Cerebellar nuclear complex (tissue), 1 donor: ENCODE measurements around the gene ACYP2.
"Not testable (repeated sequence)": the region's sequence is repeated elsewhere in the genome, so short reads cannot be mapped to it uniquely, and the experiment has no call there.

Source experiments
- DNase-seq, 2 experiments: peaks; one replicate each; lab custom pipeline; 2025; lab: John Stamatoyannopoulos, UW

Gene ACYP2

DNA sequence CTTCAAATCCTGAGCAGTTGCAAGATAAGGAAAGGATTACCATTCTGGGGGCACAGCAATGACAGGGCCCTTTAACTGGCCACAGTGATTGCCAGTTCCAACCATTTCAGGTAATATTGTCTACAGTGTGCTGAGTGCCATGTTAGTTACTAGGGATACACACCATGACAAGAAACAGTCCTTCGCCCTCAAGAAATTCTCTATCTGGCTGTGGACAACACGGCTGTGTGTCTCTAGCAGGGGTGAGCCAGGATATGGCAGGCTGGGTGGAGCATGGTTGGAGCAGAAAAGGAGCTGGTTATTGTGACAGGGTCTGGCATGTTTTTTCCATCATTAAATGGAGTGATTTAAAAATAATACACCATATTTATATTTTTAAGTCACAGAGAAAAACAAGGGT lies 109.6 kb downstream of the ACYP2 start:
- no peak for DNase-seq

DNA sequence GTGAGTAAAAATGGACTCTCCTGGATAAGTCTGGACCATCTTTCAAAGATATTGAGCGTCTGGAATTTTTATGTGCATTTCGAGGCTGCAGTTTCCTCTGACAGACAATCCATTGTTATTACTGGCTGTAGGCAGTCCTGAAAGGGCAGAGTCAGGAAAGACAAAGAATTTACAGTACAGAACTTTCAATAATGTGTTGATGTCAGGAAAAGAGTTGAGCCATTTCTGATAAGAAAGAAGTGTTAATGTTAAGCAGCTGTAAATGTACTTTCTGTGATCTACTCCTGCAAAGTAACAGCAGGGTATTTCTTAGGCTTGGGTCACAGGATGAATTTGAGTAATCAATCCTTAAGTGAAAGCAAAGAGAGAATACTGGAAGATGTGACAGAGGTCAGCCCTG lies 110.8 kb downstream of the ACYP2 start:
- DNase-seq, result no peak

DNA sequence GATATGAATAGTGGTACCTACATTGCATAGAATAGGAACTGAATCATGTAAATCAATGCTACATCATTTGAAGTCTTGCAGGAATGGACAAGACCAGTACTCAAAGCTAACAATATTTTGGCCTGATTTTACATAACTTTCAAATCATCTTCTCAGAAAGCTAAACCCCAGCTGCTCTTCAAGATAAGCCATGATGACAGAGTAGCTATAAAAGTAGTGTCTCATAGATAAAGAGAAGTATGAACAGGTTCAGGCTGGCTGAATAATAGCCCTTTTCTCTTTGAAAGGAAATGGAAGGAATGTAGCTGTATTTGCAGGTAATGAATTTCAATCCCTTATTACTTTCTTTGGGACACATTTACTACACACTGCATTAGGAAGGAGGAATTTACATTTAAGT lies 112.4 kb downstream of the ACYP2 start:
- no peak for DNase-seq

DNA sequence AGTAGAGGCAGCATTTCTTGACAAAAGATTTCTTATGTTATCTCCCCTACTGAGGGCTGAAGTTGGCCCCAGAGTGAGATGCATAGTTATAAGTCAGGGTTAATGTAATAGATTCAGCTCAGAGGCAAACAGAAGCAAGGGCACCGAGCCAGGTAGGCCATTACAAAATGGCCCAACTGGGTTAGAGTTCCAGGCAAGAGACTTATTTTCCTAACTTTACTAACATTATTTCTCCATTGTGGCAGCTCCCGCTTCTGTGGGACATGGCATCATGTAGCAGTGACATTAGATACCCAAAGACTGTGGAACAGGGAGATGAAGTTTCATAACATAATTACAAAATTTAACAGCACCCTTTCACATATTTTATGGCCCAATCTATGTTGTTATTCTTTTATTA lies 113.5 kb downstream of the ACYP2 start:
- DNase-seq, result no peak

DNA sequence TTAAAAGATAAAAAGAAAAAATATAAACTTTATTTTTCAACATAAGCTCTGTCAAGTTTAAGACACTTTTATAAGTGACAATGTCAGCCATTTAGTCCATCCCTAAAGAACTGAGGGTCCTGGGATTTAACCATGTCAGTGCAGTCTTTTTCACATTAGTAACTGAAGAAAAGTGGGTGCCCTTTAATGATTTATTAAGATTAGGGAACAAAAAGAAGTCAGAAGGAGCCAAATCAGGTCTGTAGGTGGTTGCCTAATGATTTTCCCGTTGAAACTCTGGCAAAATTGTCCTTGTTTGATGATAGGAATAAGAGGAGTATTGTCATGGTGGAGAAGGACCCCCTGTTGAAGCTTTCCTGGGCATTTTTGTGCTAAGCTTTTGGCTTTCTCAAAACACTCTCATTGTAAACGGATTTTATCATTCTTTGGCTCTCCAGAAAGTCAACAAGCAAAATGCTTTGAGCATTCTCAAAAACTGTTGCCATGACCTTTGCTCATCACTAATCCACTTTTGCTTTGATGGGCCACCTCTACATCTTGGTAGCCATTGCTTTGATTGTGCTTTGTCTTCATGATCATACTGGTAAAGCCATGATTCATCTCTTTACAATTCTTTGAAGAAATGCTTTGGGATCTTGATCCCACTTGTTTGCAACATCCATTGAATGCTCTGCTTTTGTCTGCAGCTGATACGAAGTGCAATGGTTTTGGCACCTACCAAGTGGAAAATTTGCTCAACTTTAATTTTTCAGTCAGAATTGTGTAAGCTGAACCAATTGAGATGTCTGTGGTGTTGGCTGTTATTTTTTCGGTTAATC lies 118.6 kb downstream of the ACYP2 start:
- DNase-seq, result no peak

DNA sequence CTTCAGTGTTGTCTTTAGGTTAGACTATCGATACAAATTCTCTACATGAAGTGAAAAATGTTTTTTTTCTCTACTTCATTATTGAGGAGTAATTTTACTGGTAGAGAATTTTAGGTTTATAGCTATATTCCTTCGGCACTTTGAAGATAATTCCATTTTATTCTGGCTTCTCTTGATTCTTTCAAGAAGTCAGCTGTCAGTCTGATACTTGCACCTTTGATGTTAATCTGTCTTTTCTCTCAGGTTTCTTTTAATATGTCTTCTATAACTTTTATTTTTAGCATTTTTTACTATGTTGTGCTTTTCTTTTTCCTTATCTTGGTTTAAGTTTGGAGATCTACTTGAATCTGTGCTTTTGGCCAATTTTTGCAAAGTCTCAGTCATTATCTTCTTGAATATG lies 122.0 kb downstream of the ACYP2 start:
- DNase-seq, result no peak

DNA sequence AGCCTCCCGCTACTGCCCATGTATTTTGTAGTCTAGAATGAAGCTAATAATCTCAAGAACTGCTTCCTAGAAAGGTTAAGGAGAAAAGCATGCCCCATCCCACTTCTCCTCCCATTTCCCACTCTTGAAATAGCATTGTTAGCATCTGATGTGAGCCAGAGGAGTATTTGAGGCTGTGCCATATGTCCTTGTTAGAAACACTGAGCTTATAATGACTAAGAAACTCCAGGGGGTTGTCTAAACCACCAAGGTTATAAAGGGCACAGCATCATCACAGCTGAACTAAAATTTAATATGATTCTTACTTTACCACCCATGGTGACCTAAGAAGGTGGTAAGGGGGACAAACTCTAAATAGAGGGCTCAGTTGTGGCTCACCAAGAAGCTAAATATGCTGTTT lies 124.0 kb downstream of the ACYP2 start:
- DNase-seq, result no peak

DNA sequence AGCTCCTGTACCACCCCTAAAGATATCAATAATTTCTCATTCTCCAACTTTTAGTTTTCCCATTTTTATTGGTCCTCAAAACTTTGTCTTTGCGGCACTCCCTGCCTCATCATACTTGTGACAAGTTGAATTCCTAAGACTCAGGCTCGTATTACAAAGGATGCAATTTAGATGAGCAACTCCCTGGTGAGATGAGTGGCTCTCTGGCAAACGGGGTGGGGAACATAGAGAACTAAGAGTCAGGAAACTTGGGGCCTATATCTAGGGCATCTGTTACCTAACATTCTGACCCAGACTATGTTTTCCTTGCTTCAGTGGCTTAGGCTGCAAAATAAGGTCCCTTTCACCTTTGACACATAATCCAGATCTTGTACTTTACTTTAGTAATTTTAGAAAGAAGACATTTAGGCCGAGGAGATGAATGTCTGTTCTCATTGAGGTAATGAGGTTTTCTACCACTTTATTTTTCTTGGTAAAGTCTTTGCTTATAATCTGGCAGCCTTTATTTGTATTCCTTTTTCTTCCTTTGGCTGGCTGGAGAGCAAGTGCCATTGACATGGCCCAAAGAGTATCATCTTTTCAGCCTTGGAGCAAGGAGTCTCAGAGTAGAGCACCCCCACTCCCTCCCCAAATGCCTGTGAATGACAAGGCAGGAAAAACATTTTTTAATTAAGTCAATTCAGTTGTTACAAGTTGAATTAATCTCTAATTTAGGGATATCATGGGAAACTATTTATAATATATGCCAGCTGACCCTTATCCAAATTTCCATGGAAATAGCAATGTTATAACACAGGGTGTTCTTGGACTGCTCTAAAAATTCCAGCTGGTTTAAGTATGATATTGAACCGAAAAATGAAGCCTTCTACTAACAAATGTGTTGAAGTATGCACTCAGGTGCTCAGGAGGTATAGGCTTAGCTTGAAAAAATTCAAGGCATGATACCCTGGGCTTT lies 125.4 kb downstream of the ACYP2 start:
- no peak for DNase-seq

DNA sequence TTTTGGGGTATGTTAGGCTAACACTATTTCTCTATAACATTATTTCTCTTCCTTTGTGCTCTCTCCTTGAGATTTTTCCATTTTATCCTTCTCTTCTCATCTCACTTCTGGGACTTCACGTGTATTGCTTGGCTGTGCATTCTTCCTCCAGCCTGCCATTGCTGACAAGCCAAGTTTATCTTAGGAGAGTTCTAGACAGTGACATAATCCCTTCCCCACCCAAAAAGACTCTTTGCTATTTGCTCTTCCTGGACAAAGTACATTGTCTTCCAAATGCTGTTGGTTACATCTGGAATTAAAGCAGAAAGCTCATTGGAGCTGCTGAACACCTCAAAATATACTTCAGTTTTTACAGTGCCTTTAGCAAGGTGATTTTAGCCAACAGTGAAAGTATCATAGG lies 131.7 kb downstream of the ACYP2 start:
- no peak for DNase-seq

DNA sequence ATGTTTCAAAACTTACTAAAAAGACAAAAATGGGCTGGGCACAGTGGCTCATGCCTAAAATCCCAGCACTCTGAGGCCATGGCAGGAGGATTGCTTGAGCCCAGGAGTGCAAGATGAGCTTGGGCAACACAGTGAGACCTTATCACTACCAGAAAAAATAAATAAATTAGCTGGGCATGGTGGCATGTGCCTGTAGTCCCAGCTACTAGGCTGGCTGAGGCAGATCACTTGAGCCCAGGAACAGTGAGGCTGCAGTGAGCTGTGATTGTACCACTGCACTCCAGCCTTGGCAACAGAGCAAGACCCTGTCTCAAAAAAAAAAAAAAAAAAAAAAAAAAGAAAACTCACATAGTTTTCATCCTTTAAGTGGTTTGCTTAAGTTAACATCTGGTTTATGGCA lies 134.2 kb downstream of the ACYP2 start:
- DNase-seq, result no peak

DNA sequence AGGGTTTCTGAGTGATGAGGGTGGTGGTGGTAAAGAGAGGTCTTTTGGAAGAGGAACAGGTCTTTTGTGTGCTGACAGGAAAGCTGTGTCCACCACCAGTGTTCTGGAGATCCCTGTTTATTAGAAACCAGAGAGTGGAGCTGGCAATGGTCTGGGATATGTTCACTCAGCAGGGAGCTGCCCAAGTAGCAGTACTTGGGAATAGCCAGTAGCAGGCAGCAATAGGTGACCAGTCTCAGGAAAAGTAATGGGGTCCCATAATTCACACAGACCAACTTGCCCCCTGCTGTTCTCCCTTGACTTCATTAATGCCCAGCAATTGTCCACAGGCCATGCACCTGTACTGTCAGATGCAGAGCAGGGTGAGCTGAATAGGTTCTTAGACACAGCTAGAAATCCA lies 138.8 kb downstream of the ACYP2 start:
- no peak for DNase-seq

DNA sequence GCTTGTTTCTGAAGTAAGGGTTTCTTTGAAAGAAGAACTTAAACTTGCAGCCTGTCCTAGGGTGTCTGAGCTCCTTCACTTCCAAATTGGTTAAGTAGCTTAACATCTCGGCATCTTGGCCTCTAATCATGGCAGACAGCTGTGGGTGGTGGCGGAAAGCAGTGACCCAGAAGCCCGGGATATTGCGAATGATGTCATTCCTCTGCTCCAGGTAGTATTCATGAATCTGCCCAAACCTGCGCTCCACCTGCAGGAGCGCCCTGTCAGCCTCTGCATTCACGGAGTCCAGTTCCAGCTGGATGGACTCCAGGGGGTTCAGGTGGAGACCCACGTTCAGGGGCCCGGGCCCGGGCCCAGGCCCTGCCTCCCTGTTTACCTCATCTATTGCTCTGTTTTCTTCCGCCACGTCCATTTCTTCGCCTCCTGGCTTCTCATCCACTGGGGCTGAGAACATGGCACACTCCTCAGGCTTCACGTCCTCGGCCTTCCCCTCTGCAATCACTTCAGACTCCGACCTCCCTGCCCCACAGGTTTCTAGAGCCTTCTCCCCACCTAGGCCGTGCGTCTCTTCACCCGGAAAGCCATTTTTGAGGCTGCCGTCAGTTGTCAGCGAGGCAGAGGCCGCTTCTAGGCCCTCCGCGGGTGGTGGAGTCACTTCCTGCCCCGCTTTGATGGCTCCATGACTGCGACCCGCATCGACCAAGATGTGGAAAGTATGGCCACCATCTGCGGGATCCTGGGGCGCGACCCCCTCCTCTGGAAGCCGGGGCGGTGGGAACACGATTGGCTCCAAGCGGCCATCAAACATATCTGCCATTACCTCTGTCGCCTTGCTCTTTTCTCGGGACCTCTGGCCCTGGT lies 140.0 kb downstream of the ACYP2 start:
- DNase-seq, result no peak

DNA sequence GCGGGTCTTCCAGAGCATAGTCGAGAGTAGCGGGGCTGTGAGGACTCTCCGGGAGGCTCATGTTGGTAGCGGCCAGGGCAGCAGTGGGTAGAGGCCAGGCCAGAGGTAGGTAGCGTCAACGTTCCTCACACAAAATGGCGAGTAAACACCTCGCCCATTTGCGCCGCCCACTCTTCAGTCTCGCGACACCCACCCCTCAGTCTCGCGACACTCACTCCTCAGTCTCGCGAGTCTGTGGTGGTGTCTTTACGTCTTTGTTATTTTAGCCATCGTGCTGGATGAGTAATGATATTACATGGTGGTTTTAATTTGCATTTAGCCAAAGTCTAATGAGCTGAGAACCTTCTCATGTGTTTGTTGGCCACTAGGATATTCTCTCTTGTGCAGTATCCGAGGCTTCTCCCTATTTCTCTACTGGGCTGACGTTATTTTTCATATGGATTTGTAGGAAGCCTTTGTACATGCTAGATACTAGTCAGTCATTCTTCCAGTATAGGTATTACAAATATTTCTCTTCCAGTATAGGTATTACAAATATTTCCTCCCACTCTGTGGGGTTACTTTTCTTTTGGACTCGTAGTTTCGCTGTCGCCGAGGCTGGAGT lies 140.8 kb downstream of the ACYP2 start, which contains the start of gene TSPYL6:
Gene TSPYL6, minus strand, starts transcription at position 139 of the 604 bp plus-strand sequence. Its CDS starts 78 bp downstream, at position 61.
- no peak for DNase-seq

DNA sequence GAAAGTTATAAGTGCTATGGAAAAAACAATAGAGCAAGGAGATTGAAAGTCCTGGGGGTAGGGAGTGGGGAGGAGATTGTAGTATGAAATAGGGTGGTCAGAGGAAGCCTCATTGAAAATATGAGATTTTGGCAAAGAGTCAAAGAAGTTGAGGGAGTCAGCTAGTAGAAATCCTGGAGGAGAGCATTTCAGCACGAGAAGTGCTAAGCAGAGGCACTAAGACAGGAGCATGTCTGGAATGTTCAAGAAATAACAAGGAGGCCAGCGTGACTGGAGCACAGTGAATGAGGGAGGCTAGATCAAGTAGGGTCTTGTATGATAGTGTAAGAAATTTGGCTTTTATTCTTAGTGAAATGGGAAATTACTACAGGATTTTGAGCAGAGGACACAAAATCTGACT lies 142.8 kb downstream of the ACYP2 start:
- no peak for DNase-seq

DNA sequence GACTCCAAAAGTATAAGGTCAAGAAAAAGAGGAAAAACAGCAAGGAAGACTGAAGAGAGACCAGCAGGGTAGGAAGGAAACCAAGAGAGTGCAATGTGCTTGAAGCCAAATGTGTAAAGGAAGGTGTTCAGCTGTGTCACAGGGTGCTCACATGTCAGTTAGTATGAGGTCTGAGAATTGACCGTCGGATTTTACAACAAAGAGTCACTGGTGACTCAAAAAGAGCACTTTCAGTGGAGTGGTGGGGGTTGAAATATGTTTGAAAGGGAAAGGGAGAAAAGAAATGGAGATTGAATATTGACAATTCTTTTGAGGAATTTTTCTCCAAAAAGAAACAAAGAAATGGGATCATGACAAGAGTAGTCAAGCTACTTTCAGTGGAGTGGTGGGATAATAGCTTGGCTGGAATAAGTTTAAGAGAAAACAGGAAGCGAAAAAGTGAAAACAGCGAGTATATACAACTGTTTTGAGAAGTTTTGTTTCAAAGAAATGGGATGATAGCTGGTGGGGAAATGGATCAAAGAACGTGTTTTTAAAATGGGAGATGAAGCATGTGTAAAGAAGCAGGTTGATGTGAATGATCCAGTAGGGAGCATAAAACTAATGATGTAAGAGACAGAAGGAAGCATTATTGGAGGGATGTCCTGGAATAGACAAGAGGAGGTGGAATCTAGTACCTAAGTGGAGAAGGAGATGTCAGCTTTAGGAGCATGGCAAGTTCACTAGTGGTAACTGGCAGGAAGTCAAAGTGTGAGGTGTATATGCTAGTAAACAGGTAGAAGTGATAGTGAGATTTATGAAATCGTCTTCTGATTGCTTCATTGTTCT lies 144.2 kb downstream of the ACYP2 start:
- DNase-seq, result no peak

DNA sequence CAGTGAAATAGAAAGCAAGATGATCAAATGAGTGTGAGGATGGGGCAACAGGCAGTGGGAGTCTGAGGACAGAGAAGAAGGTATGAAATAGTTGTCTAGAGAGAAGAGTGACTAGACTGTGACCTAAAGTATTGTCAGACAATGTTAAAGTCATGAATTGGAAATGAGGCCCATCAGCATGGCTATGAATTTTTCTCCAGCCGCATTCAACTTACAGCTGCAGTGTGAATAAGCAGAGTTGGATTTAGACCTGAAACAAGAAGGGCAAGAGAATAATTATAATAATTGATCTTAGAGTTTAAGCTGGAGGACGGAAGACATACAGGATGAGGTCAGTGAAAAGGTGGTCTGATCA lies 144.8 kb downstream of the ACYP2 start:
- no peak for DNase-seq

DNA sequence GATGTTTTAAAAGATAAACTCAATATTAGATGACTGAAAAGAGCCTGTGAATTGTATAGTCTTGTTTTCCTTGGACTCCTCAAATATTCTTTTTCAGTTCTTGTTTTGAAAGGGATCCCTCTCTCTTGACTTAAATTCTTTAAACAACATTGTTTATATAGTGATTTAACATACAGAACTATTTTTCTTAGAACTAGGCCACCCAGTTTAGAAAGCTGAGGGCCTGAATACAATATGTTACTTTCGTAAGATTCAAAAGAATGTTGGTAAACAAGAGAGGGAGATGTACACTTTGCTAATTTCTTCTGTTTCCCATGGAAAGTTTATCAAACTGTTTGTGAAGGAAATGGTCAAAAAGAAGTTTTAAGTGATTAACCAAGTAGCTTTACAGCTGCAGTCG lies 146.1 kb downstream of the ACYP2 start:
- DNase-seq, result no peak

DNA sequence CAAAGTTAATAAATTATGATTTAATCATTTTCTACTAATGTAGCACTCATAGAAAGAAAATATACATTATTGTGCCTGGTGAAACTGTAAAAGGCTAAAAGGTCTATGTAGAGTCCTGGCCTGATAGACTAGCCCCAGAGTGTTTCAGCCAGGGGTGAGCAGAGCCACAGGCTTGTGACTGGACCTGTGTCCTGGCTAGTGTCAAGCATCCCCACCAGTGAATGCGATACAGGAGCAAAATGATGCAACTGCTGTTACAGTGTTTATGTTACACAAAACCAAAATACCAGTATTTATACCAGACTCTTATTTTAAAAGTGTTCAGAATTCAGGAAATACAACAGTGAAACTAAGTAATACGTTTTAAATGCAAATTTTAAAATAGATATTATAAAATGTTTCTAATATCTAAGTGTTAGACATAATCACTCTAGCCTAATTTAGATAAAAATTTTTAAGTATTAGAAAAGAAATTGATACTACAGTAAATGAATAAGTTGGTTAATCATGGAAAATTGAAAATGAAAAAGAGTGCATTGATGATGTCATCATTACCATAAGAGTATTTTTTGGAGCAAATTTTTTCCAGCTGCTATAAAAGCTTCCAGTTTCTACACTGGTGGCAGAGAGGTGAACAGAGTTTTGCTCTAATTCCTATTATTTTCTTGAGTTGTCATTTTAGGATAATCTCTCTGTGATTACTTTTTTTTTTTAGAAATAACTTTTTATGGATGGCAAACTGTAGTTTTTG lies 146.8 kb downstream of the ACYP2 start:
- no peak for DNase-seq

DNA sequence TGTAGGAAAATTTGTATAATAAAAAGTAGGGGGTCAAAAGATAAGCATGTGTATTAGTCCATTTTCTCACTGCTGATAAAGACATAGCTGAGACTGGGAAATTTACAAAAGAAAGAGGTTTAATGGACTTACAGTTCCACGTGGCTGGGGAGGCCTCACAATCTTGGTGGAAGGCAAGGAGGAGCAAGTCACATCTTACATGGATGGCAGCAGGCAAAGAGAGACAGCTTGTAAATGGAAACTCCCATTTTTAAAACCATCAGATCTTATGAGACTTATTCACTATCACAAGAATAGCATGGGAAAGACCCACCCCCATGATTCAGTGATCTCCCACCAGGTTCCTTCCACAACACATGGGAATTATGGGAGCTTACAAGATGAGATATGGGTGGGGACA lies 149.7 kb downstream of the ACYP2 start:
- DNase-seq, result not testable (repeated sequence)

DNA sequence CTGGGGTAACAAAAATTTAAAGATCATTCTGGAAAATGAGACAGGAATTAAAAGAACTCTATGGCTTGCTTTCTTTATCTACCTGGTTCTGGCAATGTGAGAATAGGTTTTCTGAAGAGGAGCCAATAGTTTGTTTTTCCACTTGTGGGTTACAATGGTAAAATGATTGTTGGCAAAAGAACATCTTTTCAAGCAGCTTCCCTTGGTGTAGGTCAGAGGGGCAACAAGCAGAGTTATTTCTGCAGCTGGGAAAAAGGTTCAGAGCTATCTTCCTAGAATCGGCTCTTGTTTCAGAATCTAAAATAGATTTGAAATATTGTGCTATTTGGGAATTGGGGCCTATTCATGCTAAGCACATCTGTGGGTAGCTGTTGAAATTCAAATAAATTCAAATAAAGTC lies 152.2 kb downstream of the ACYP2 start:
- no peak for DNase-seq
